ENCODE data around the gene CFLAR.
"Not testable (repeated sequence)": the region's sequence is repeated elsewhere in the genome, so short reads cannot be mapped to it uniquely, and the experiment has no call there.

CFLAR gene

DNA sequence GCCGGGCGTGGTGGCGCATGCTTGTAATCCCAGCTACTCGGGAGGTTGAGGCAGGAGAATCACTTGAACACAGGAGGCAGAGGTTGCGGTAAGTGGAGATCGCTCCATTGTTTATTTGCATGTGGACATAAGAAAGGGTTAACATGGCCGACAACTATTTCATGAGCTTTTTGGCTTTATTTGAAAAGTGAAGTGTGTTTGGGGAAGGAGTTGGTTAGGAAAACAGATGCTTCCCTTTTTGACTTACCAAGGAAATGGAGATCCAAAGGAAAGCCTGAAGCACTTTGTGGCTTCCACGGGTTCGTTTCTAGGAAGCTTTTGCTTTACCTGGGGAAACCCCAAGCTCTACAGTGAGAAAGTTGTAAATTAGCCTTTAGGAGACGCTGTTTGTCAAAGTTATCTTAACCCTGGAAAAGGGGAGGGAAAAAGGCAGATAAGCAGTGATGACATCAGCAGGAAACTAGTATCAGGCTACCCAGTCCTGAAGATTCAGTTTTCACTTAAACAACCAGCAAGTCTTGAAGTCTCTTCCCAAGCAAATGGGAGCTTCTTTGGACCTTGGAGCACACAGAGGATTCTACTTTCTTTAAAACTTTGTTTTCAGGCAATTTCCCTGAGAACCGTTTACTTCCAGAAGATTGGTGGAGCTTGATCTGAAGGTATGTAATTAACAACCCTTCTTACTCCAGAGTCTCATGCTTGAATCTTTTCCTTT, 66.8 kb downstream of the CFLAR start, which contains the start of gene CASP10:
Gene CASP10 (plus strand): TSS at position 492 of the 715 bp plus-strand sequence. CDS start 2,637 bp downstream, outside the sequence.
- peak; percentile 87 for DNase-seq (ENCODE audit: low spot score)

GRCh38 chr2:201183365-201183727, 67.4 kb downstream of the CFLAR start:
- DNase-seq (ENCODE audit: low spot score): no peak

- DNase-seq (ENCODE audit: low spot score): not testable (repeated sequence)
Observed at GRCh38 chr2:201183835-201184234, 67.9 kb downstream of the CFLAR start.

- not testable (repeated sequence) for DNase-seq (ENCODE audit: low spot score)
Observed at GRCh38 chr2:201184248-201184647, 68.3 kb downstream of the CFLAR start.

- DNase-seq (ENCODE audit: low spot score): no peak
Observed at GRCh38 chr2:201185863-201186262, 69.9 kb downstream of the CFLAR start.

- no peak for DNase-seq (ENCODE audit: low spot score)
Observed at GRCh38 chr2:201186982-201187381, 71.0 kb downstream of the CFLAR start.

- no peak for DNase-seq (ENCODE audit: low spot score)
Observed at GRCh38 chr2:201188449-201188848, 72.5 kb downstream of the CFLAR start.

- no peak for DNase-seq (ENCODE audit: low spot score)
Observed at GRCh38 chr2:201191132-201191875, 75.3 kb downstream of the CFLAR start.

- DNase-seq (ENCODE audit: low spot score): no peak
Observed at GRCh38 chr2:201194097-201194496, 78.1 kb downstream of the CFLAR start.

GRCh38 chr2:201195331-201195730, 79.4 kb downstream of the CFLAR start:
- DNase-seq (ENCODE audit: low spot score): no peak

GRCh38 chr2:201196003-201196402, 80.0 kb downstream of the CFLAR start:
- DNase-seq (ENCODE audit: low spot score): peak; percentile 41

DNA sequence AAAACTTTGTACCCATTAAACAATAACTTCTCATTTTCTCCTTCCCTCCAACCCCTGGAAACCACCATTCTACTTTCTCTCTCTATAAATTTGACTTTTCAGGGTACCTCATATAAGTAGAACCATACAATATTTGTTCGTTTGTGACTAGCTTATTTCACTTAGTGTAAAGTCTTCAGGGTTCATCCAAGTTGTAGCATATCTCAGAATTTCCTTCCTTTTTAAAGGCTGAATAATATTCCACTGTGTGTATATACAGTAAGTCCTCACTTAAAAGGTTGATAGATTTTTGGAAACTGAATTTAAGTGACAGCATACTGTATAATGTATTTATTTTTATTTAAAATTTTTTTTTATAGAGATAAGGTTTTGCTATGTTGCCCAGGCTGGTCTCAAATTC, 80.8 kb downstream of the CFLAR start:
- no peak for DNase-seq (ENCODE audit: low spot score)

- DNase-seq (ENCODE audit: low spot score): no peak
Observed at GRCh38 chr2:201197781-201198180, 81.8 kb downstream of the CFLAR start.

- DNase-seq (ENCODE audit: low spot score): no peak
Observed at GRCh38 chr2:201199847-201200246, 83.9 kb downstream of the CFLAR start.

- no peak for DNase-seq (ENCODE audit: low spot score)
Observed at GRCh38 chr2:201200345-201200744, 84.4 kb downstream of the CFLAR start.

- no peak for DNase-seq (ENCODE audit: low spot score)
Observed at GRCh38 chr2:201201371-201201770, 85.4 kb downstream of the CFLAR start.

DNA sequence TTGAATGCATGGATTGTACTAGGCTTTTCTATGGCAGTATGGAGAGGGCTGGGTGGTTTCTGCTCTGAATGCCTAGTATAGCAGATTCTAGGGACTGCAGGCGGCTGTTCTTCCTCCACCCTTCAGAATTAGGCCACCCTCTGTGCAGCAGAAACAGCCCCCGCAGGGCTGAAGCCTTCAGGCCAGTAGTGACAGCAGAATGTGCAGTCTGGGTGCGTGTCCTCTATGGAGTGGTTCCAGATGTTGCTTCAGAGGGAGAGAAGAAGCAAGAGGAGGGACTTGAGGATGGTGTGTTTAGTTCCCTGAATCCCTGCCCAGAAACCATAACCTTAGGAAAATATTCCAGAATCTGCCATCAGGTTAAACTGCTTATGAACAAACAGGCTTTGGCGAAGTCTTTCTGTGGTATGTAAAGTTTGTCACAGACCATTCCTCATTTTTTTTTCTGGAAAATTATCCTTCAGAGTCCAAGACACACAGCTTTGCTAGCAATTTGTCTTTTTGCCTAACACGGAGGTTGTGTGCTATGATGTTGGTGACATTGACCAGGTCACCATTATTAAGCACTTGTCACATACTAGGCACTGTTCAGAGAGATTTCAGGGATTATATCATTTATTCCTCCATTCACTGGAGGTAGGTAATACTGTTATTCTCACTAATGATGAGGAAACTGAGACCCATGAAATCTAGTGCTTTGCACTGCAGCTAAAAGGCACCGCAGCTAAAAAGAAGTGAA, 88.1 kb downstream of the CFLAR start:
- no peak for DNase-seq (ENCODE audit: low spot score)

DNA sequence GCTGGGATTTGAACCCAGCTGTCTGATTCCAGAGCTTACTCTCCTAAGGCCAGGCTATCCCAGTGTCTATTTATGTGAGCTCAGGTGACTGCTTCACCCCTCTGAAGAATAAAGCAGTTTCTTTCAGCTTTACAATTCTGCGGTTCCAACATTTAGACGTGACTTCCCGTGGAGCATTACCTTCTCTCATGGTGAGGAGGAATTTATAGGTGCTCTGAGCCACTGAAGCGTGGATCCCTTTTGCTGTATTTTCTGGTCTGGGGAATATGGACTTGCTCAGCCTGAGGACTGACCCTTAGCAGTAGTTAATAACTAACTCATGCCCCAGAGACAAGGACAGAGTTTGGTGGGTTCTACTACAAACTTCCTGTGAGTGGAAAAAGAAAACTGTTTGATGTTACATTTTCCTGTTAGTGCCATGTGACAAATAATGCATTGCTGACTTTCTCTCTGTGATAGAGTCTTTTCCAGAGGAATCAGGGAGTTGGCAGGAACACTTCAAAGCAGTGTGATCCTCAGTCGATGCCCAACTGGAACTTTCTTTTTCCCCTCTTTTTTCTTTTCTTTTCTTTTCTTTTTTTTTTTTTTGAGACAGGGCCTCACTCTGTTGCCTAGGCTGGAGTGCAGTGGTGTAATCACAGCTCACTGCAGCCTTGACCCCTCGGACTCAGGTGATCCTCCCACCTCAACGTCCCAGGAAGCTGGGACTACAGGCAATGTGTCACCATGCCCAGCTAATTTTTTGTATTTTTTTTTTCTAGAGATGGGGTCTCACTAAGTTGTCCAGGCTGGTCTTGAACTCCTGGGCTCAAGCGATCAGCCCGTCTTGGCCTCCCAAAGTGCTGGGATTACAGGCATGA, 88.9 kb downstream of the CFLAR start:
- DNase-seq (ENCODE audit: low spot score): no peak

- DNase-seq (ENCODE audit: low spot score): no peak
Observed at GRCh38 chr2:201205515-201205849, 89.5 kb downstream of the CFLAR start.

GRCh38 chr2:201208563-201209252, 92.7 kb downstream of the CFLAR start:
- no peak for DNase-seq (ENCODE audit: low spot score)

DNA sequence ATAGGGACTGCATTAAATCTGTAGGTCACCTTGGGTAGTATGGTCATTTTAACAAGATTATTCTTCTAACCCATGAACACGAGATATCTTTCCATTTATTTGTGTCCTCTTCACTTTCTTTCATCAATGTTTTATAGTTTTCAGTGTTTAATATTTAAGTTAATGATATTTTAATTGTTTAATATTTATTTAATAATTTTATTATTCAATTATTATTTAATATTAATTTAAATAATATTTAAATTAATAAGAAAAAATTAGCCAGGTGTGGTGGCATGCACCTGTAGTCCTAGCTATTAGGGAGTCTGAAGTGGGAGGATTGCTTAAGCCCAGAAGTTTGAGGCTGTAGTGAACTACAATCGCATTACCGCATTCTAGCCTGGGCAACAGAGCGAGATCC, 100.0 kb downstream of the CFLAR start:
- DNase-seq (ENCODE audit: low spot score): no peak

Data from hematopoietic multipotent progenitor cell treated with erythropoietin and hydrocortisone succinate and interleukin-3 and kit ligand, for 15 days (in vitro differentiated cells).